Right renal cortex interstitium (tissue), 3 donors: Measurements from ENCODE around the gene GJB4. TPM values are rescaled to one million over a fixed set of nuclear protein-coding genes. Genes with fewer than 3 reads are reported as not detected.
"Not testable (repeated sequence)": the region's sequence is repeated elsewhere in the genome, so short reads cannot be mapped to it uniquely, and the experiment has no call there.

Experiments
- DNase-seq, 3 donors: peaks; one replicate each; pipeline ENCODE4 v3.0.0-alpha.2; 2013; ENCODE audit warnings: low read depth in 3 of 3, low spot score in 2 of 3
- polyA plus RNA-seq, 3 donors: library from polyadenylated mRNA; unstranded; fragments of 120-200 nt; gene quantifications; one replicate each; pipeline ENCODE4 v1.2.1, GENCODE V29; 2013; ENCODE audit not compliant: insufficient read length in 3 of 3

Gene GJB4
- polyA plus RNA-seq, 3 donors, result 0.06 to 0.28 TPM; not detected in 1

DNA sequence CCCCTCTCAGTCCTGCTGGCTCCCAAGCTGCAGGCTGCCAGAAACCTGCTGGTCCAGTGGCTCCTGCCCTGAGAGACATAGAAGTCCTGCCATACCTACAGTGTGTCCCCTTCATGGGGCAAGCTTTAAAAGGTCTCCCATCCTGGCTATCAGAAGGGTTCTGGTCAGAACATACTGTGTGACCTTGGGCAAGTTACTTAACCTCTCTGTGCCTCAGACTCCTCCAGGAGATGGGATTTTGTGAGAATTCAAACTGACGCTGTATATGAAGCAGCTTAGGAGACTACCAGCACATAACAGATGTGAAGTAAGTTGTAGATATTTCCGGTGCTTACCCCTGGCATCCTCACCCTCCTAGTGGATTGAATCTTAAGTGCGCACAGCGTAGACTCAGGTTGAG, 13.4 kb upstream of the GJB4 start:
- DNase-seq, result no peak

GRCh38 chr1:34746785-34747637, 12.5 kb upstream of the GJB4 start:
- no peak for DNase-seq

- DNase-seq, result no peak
Observed at GRCh38 chr1:34747638-34747941, 11.9 kb upstream of the GJB4 start.

DNA sequence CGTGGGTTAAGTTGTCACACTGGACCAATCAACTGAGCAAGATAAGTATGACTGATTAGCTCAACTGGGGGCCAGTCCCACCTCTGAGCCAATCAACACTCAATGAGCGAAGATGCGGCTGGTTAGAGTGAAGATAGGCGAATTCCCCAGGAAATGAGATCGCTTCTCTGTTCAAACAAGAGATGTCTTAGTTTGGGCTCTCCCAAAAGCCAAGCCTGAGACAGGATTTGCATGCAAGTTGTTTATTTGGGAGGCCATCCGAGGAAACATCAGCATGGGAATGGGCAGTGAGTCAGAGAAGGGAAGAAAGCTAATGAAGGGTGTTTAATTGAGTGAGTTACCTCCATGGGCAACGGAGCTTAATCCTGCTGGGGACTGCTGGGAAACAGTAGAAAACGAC, 9.5 kb upstream of the GJB4 start:
- DNase-seq, result no peak

- no peak for DNase-seq
Observed at GRCh38 chr1:34750610-34751009, 8.9 kb upstream of the GJB4 start.

- no peak for DNase-seq
Observed at GRCh38 chr1:34753163-34753562, 6.4 kb upstream of the GJB4 start.

DNA sequence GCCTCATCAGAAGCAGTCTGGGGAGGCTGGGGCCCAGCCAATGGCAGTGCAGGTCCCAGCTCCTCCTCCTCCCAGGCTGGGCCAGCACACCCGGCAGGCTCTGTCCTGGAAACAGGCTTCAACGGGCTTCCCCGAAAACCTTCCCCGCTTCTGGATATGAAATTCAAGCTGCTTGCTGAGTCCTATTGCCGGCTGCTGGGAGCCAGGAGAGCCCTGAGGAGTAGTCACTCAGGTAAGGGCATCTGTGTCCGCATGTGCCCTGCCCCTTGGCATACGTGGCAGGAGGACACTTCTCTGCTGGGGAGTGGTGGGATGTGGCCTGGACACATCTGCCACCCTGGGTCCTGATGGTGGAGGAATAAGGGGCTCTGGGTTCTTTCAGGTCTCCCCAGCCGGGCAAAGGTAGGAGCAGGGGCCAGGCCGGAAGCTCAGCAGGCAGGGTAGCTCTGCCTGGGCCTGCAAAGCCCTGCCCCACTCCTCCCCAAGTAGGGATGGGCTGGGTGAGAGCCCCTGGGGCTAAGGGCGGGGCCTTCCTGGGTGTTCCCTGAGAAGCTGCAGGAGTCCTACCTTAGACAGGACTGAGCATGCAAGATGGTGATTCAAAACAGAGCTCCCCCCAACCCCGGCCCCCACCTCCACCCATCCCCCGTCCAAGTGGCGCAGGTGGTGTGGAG, 4.4 kb upstream of the GJB4 start, which contains the start of gene GJB5:
Gene GJB5 (plus strand): TSS at position 84 of the 674 bp plus-strand sequence. CDS start 2,284 bp downstream, outside the sequence.
- no peak for DNase-seq

- DNase-seq, result no peak
Observed at GRCh38 chr1:34755961-34756360, 3.6 kb upstream of the GJB4 start.

DNA sequence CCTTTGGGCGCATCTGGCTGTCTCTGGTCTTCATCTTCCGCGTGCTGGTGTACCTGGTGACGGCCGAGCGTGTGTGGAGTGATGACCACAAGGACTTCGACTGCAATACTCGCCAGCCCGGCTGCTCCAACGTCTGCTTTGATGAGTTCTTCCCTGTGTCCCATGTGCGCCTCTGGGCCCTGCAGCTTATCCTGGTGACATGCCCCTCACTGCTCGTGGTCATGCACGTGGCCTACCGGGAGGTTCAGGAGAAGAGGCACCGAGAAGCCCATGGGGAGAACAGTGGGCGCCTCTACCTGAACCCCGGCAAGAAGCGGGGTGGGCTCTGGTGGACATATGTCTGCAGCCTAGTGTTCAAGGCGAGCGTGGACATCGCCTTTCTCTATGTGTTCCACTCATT, 2.2 kb upstream of the GJB4 start:
- DNase-seq, result no peak

- DNase-seq, result no peak
Observed at GRCh38 chr1:34758751-34759150, 789 bp upstream of the GJB4 start.

DNA sequence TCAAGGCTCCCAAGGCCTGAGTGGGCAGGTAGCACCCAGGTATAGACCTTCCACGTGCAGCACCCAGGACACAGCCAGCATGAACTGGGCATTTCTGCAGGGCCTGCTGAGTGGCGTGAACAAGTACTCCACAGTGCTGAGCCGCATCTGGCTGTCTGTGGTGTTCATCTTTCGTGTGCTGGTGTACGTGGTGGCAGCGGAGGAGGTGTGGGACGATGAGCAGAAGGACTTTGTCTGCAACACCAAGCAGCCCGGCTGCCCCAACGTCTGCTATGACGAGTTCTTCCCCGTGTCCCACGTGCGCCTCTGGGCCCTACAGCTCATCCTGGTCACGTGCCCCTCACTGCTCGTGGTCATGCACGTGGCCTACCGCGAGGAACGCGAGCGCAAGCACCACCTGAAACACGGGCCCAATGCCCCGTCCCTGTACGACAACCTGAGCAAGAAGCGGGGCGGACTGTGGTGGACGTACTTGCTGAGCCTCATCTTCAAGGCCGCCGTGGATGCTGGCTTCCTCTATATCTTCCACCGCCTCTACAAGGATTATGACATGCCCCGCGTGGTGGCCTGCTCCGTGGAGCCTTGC, 1.7 kb downstream of the GJB4 start:
- no peak for DNase-seq

- DNase-seq, result no peak
Observed at GRCh38 chr1:34761776-34762307, 2.3 kb downstream of the GJB4 start.

- DNase-seq, result no peak
Observed at GRCh38 chr1:34762474-34763141, 3.1 kb downstream of the GJB4 start.

DNA sequence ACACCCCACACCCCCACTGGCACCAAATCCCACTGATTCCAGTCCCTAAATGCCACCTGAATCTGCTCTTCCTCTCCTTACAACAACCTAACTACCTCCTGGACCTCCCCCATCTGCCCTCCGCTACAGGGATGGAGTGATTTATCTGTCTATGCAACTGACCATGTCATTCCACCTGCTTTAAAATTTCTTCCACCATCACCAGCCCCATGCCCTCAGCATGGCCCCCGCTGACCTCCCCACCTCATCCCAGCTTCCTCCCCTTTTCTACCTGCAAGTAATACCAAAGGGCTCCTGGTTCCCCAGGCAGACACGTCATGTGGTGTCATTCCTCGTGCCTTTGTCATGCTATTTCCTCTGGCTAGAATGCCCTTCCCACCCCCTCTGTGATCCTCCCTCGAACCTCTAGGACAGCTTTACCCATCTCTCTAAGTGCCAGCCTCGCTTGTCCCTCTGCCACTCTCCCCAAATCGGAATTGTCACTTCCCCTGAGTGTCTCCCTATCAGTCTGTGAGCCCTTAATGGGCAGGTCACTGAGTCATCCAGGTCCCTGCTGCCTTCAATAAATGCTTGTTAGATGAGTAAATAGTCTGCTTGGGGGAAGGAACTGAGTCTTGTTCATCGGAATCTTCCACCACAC, 3.7 kb downstream of the GJB4 start:
- no peak for DNase-seq

DNA sequence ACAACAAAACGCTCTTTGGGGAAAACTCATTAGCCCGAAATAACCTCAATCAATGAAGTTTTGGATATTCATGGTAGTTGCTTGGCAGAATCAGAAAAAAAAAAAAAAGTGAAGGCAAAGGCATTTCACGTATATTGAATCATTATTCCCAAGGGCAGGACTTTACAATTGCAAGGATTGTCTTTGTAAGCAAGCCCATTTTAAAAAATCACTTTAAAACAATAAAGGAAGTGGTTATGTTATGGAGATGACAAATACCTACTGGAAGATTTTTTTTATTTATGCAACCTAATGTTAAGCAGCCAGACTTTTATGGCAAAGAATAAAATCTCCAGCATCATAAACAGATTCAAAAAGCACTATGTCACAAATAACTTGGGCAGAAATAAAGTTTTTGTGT, 9.3 kb downstream of the GJB4 start:
- DNase-seq, result no peak

DNA sequence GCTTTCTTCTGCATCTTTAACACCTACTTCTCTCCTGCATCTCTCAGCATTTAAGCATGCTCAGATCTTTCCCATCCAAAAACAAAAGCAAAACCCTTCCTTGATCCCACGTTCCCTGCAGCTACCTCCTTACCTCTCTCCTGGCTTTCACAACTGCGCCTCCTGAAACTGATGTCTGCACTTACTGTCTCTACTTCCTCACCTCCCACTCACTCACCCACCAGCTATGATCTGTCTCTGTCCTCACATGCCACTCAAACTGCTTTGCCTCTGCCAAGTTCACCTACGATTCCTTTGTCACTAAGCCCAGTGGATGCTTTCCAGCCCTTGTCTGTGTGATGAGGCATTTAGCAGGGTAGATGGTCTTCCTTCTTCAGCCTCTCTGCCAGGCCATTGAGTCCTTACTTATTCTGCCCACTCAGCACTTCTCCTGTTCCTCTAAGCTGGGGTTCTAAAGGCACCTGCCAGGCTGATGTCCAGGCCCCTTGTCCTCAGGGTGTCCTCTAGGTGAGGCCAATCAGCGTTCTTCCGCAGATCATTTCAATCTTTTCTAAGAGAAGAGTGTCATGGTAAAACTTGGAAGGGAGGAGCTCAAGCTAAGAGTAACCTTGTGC, 11.5 kb downstream of the GJB4 start:
- DNase-seq, result no peak

DNA sequence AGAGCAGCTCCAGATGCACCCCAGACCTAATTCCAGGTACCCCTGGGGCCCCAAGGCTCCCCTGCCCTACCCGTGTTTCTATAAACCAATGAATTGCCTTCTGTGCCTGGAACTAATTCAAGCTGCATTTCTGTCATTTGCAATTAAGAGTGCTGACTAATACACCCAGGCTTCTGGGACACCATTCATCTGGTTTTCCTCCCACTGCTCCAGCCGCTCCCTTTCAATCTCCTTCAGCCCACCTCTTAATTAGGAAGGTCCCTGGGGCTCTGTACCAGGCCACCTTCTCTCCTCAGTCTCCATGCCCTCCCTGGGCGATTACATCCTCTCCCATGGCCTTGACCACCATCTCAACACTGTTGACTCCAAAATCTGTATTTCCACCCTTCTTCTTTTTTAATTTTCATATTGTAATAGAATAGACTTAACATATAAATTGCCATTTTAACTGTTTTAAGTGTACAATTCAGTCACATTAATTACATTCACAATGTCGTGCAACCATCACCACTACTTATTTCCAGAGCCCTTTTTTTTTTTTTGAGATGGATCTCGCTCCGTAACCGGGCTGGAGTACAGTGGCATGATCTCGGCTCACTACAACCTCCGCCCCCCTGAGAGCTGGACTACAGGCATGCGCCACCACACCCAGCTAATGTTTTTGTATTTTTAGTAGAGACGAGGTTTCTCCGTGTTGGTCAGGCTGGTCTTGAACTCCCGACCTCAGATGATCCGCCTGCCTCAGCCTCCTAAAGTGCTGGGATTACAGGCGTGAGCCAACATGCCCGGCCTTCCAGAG, 12.2 kb downstream of the GJB4 start:
- no peak for DNase-seq

DNA sequence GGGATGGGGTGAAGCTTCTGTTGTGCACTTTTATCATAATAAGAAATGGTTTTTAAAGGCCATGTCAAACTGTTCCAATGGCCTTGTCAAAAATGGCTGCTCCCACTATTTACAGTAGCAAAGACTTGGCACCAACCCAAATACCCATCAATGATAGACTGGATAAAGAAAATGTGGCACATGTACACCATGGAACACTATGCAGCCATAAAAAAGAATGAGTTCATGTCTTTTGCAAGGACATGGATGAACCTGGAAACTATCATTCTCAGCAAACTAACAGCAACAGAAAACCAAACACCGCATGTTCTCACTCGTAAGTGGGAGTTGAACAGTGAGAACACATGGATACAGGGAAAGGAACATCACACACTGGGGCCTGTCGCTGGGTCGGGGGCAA, 13.6 kb downstream of the GJB4 start:
- not testable (repeated sequence) for DNase-seq

DNA sequence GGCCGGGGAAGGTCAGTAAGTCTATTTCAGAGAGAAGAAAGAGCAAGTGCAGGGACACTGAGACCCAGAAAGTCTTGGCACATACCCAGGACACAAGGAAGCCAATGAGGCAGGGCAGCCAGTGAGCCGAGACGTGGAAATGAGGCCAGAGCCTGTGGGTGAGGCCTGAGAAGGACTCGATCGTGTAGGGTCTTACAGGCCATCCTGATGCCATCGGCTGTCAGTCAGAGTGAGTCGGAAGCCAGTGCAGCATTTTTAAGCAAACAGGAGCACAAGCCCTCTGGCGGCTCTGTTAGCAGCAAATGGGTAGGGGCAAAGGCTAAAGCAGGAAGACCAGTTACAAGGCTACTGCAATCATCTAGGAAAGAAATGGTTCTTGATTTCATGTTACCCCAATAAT, 15.4 kb downstream of the GJB4 start:
- no peak for DNase-seq
